SU-DHL-6 (cell line): ENCODE results near the gene HYOU1.

Experiments used
- CTCF ChIP-seq: fragments of 200-600 bp; sonication (generic); IDR thresholded peaks from one replicate; pipeline ENCODE4 v1.5.1; 2017; ENCODE audit warnings: antibody characterized with exemption, mild to moderate bottlenecking, low read length, moderate library complexity; ENCODE audit not compliant: insufficient read depth, poor library complexity, severe bottlenecking
- EZH2phosphoT487 ChIP-seq: fragments of 200-600 bp; sonication (generic), shearing (Covaris generic); conservative IDR thresholded peaks from 2 replicates; pipeline ENCODE4 v1.6.1; 2018; ENCODE audit warnings: mild to moderate bottlenecking, antibody characterized with exemption, low read length, moderate library complexity, mixed read lengths

DNA sequence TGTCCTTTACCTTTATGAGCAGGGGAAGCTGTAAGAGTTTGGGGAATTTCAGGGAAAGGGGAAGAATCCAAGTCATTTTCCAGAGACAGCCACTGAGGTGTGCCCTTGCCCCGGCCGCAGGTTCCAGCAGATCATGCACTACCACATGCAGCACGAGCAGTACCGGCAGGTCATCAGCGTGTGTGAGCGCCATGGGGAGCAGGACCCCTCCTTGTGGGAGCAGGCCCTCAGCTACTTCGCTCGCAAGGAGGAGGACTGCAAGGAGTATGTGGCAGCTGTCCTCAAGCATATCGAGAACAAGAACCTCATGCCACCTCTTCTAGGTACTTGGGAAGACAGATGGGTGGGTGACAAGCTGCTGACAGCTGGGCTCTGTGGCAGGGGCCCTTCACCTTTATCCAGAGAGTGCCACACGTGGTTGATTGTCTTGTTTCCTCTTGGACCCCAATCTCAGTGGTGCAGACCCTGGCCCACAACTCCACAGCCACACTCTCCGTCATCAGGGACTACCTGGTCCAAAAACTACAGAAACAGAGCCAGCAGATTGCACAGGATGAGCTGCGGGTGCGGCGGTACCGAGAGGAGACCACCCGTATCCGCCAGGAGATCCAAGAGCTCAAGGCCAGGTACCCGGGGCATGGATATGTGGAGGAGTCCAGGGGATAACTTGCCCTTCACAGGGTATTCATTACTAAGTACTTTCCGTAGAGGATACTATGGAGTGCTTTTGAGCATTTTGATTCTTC, 21.8 kb upstream of the HYOU1 start:
- no peak for TF ChIP-seq CTCF
- no peak for TF ChIP-seq EZH2phosphoT487
